Keratinocyte (primary cell): ENCODE data around the gene BCAS3. TPM values are rescaled to one million over a fixed set of nuclear protein-coding genes. Genes with fewer than 3 reads are reported as not detected.

ENCODE experiments used
- DNase-seq: peaks from one replicate; pipeline ENCODE4 v3.0.0-alpha.2; 2011; ENCODE audit warnings: low read depth, missing footprints, low spot score
- FAIRE-seq: peaks from 2 replicates; lab custom pipeline; 2011; peaks lifted over from hg19 to GRCh38; lab: Jason Lieb, UNC
- H2AFZ ChIP-seq: 2 replicates; pipeline ENCODE4 v1.6.0; 2012; ENCODE audit warnings: low read length, control low read depth, inconsistent platforms; ENCODE audit not compliant: control insufficient read depth
- H3K27ac ChIP-seq: 2 replicates; pipeline ENCODE4 v1.5.1; 2011; ENCODE audit warnings: low read length; ENCODE audit not compliant: control insufficient read depth, insufficient read depth
- H3K27me3 ChIP-seq: 3 replicates; pipeline ENCODE4 v1.6.0; 2011; ENCODE audit warnings: low read length; ENCODE audit not compliant: control insufficient read depth, insufficient read depth; ENCODE audit errors: extremely low read depth
- H3K36me3 ChIP-seq, 2 experiments: 2 replicates in 1 of 2; 3 replicates in 1 of 2; pipeline ENCODE4 v1.5.1; 2011; ENCODE audit warnings: low read length in 2 of 2, mild to moderate bottlenecking in 1 of 2; ENCODE audit not compliant: control insufficient read depth in 2 of 2, insufficient read depth in 2 of 2; ENCODE audit errors: extremely low read depth in 1 of 2
- H3K4me1 ChIP-seq: 3 replicates; pipeline ENCODE4 v1.5.1; 2011; ENCODE audit warnings: low read length; ENCODE audit not compliant: control insufficient read depth, insufficient read depth; ENCODE audit errors: extremely low read depth
- H3K4me2 ChIP-seq: 3 replicates; pipeline ENCODE4 v1.6.0; 2011; ENCODE audit warnings: low read depth, low read length; ENCODE audit not compliant: control insufficient read depth, insufficient read depth; ENCODE audit errors: extremely low read depth
- H3K4me3 ChIP-seq, 3 experiments: fragments of 200-600 bp in 1 of 3; sonication (generic) in 1 of 3; 2 replicates in 2 of 3; 3 replicates in 1 of 3; pipeline ENCODE4 v1.5.1; 2011 to 2016; ENCODE audit warnings: low read length in 3 of 3, mild to moderate bottlenecking in 3 of 3, control low read depth in 2 of 3, inconsistent platforms in 1 of 3, low read depth in 1 of 3, mixed read lengths in 1 of 3, mixed run types in 1 of 3, moderate library complexity in 1 of 3; ENCODE audit not compliant: control insufficient read depth in 2 of 3, insufficient read depth in 2 of 3; ENCODE audit errors: extremely low read depth in 1 of 3
- H3K79me2 ChIP-seq: 2 replicates; pipeline ENCODE4 v1.6.0; 2012; ENCODE audit warnings: low read length; ENCODE audit not compliant: control insufficient read depth, insufficient read depth
- H3K9ac ChIP-seq: 3 replicates; pipeline ENCODE4 v1.6.0; 2011; ENCODE audit warnings: low read length; ENCODE audit not compliant: control insufficient read depth, insufficient read depth; ENCODE audit errors: extremely low read depth
- H3K9me1 ChIP-seq: 3 replicates; pipeline ENCODE4 v1.6.0; 2011; ENCODE audit warnings: low read length; ENCODE audit not compliant: control insufficient read depth, insufficient read depth; ENCODE audit errors: extremely low read depth
- H3K9me3 ChIP-seq: 2 replicates; pipeline ENCODE4 v1.5.1; 2012; ENCODE audit warnings: low read depth, low read length; ENCODE audit not compliant: control insufficient read depth
- H4K20me1 ChIP-seq: 3 replicates; pipeline ENCODE4 v1.6.0; 2011; ENCODE audit warnings: low read length; ENCODE audit not compliant: control insufficient read depth, insufficient read depth; ENCODE audit errors: extremely low read depth
- EZH2 ChIP-seq: IDR thresholded peaks from one replicate; pipeline ENCODE4 v1.6.1; 2012; ENCODE audit warnings: inconsistent platforms, mild to moderate bottlenecking, low read length, moderate library complexity
- dilution Hi-C: fragments of 300-500 bp; cut with MboI; formaldehyde crosslinking; loops from one replicate; pipeline ENCODE4 v1.7.0; 2020; ENCODE audit warnings: low sequenced_read_pairs; ENCODE audit not compliant: extremely low pct_ligation_motif_present
- polyA plus RNA-seq, 5 experiments: library from polyadenylated mRNA; depleted of rRNA in 3 of 5; stranded (reverse) in 3 of 5; stranded (forward) in 1 of 5; unstranded in 1 of 5; fragments of >200 nt; gene quantifications; 1 replicate in 1 of 5; 2 replicates in 3 of 5; 3 replicates in 1 of 5; pipeline versions ENCODE4 v1.2.1 to v1.2.3, GENCODE V29; 2011 to 2012; ENCODE audit warnings: missing spikeins in 2 of 5, low read depth in 1 of 5, low replicate concordance in 1 of 5
- TF ChIP-seq, protein P1 (sequence below), 3 experiments: IDR thresholded peaks in 1 of 3; conservative IDR thresholded peaks in 1 of 3; optimal IDR thresholded peaks in 1 of 3; 2 replicates in 2 of 3; 3 replicates in 1 of 3; pipeline versions ENCODE3 to v1.5.1; 2011; ENCODE audit warnings: low read length in 3 of 3, mild to moderate bottlenecking in 3 of 3, moderate library complexity in 2 of 3, control low read depth in 1 of 3, inconsistent platforms in 1 of 3; ENCODE audit not compliant: insufficient read depth in 2 of 3; ENCODE audit errors: extremely low read depth in 1 of 3

BCAS3 gene
- polyA plus RNA-seq, 1 donor (not counting 4 experiments of a cell fraction or from before 2014, with no cell fraction given), result 11.8 TPM

DNA sequence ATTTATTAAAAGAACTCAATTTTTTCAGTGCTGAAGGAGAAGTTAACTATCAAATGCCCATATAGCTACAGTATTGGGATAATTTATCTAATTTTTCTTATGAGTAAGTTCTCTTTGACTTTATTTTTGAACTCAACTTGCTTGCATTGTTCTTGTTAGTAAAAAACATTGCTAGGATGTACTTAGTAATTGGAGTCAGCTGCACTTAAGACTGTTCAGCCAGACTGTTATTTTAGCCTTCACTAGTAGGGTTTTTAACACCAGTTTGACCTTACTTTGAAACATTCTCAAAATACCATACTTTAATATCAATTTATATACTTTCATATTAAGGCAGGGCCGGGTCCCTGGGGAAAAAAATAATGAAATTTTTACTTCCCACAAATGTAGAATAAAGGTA, 465.4 kb downstream of the BCAS3 start:
- FAIRE-seq, result no peak
- DNase-seq, result no peak
- Histone ChIP-seq H3K4me2 (no peak overlapping the region), H3K9me1 (no peaks in the 10 kb centered on the region), H3K9ac (no peak overlapping the region), H3K79me2 (no peaks in the 10 kb centered on the region), H4K20me1 (no peaks in the 10 kb centered on the region), H2AFZ (no peak overlapping the region), H3K4me3 (no peak overlapping the region), H3K27me3 (no peaks in the 10 kb centered on the region), H3K9me3 (no peaks in the 10 kb centered on the region), H3K36me3 (no peaks in the 10 kb centered on the region), H3K4me1 (no peaks in the 10 kb centered on the region), H3K27ac (no peak overlapping the region)
- dilution Hi-C loops, result no loop called here
- TF ChIP-seq, protein P1, sequence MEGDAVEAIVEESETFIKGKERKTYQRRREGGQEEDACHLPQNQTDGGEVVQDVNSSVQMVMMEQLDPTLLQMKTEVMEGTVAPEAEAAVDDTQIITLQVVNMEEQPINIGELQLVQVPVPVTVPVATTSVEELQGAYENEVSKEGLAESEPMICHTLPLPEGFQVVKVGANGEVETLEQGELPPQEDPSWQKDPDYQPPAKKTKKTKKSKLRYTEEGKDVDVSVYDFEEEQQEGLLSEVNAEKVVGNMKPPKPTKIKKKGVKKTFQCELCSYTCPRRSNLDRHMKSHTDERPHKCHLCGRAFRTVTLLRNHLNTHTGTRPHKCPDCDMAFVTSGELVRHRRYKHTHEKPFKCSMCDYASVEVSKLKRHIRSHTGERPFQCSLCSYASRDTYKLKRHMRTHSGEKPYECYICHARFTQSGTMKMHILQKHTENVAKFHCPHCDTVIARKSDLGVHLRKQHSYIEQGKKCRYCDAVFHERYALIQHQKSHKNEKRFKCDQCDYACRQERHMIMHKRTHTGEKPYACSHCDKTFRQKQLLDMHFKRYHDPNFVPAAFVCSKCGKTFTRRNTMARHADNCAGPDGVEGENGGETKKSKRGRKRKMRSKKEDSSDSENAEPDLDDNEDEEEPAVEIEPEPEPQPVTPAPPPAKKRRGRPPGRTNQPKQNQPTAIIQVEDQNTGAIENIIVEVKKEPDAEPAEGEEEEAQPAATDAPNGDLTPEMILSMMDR (optimal IDR thresholded peaks at IDR 0.05 in 1 of 3, IDR thresholded peaks at IDR 0.05 in 1 of 3, conservative IDR thresholded peaks at IDR 0.05 in 1 of 3; ENCODE audit: extremely low read depth in 1 of 3, insufficient read depth in 2 of 3, low read length in 3 of 3), result no peak
- TF ChIP-seq EZH2, result no peak

DNA sequence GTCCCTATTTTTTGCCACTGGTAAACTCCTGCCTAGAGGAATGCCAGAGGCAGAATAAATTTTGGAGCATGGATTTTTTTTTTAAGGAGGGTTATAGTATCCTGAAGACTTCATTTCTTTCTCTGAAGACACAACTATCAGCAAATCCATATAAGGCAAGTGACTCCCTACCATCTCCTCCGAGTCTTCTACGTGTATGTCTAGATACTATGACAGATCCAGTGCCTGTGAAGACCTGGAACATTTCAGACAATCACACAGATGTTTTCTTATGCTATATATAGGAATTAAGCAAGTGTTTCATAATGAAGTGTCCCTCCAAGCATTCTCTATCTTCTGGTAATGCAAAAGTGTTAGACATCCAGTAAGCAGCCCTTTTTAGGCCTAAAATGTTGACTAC, 466.5 kb downstream of the BCAS3 start:
- H2AFZ ChIP-seq, result no peak overlapping the region
- no peaks in the 10 kb centered on the region for H3K9me1 ChIP-seq
- no peaks in the 10 kb centered on the region for H4K20me1 ChIP-seq
- TF ChIP-seq EZH2, result no peak
- TF ChIP-seq, protein P1 (optimal IDR thresholded peaks at IDR 0.05 in 1 of 3, IDR thresholded peaks at IDR 0.05 in 1 of 3, conservative IDR thresholded peaks at IDR 0.05 in 1 of 3; ENCODE audit: extremely low read depth in 1 of 3, insufficient read depth in 2 of 3, low read length in 3 of 3), result no peak
- H3K9me3 ChIP-seq, result no peaks in the 10 kb centered on the region
- H3K4me1 ChIP-seq, result no peaks in the 10 kb centered on the region
- no peak overlapping the region for H3K4me2 ChIP-seq
- DNase-seq (no peak), FAIRE-seq (no peak)
- dilution Hi-C loops, result no loop called here
- H3K27ac ChIP-seq, result no peak overlapping the region
- no peaks in the 10 kb centered on the region for H3K27me3 ChIP-seq
- no peak overlapping the region for H3K4me3 ChIP-seq
- H3K9ac ChIP-seq, result no peak overlapping the region
- H3K36me3 ChIP-seq, result no peaks in the 10 kb centered on the region
- H3K79me2 ChIP-seq, result no peaks in the 10 kb centered on the region
